Natural killer cell treated with Interleukin-12 subunit alpha and Interleukin-12 subunit beta and Interleukin-15 and Interleukin-18, amount 100 ng/mL, for 72 hours (primary cell): ENCODE results near the gene DDX24. TPM values are rescaled to one million over a fixed set of nuclear protein-coding genes. Genes with fewer than 3 reads are reported as not detected.

ENCODE experiments used
- ATAC-seq, 2 donors: fragments of 150-1000 bp; cut with Tn5 transposase in 1 of 2; sonication (Bioruptor Pico), chemical (Tn5 transposase) in 1 of 2; 2 replicates each; pipeline ENCODE4 v1.10.0; 2021
- DNase-seq: peaks from one replicate; pipeline ENCODE4 v3.0.0; 2022; ENCODE audit warnings: low spot score
- H3K27ac Mint-ChIP-seq, 2 donors: 1 replicate in 1 of 2; 2 replicates in 1 of 2; pipeline ENCODE4 v1.8.0; 2022; ENCODE audit warnings: mixed read lengths in 2 of 2, mild to moderate bottlenecking in 1 of 2, moderate library complexity in 1 of 2
- H3K27me3 Mint-ChIP-seq, 2 donors: 1 replicate in 1 of 2; 2 replicates in 1 of 2; pipeline ENCODE4 v1.8.0; 2022; ENCODE audit warnings: mixed read lengths in 2 of 2
- H3K36me3 Mint-ChIP-seq: one replicate; pipeline ENCODE4 v1.8.0; 2022; ENCODE audit warnings: mixed read lengths
- H3K4me1 Mint-ChIP-seq, 2 donors: 1 replicate in 1 of 2; 2 replicates in 1 of 2; pipeline ENCODE4 v1.8.0; 2022; ENCODE audit warnings: low read depth in 2 of 2, mixed read lengths in 2 of 2, mild to moderate bottlenecking in 1 of 2
- H3K4me3 Mint-ChIP-seq: one replicate; pipeline ENCODE4 v1.8.0; 2022; ENCODE audit warnings: mixed read lengths
- H3K9me3 Mint-ChIP-seq: 2 replicates; pipeline ENCODE4 v1.8.0; 2022; ENCODE audit warnings: mixed read lengths
- total RNA-seq, 2 donors: library from RNA; stranded (reverse); gene quantifications; one replicate each; pipeline ENCODE4 v1.2.3, GENCODE V29; 2022

The DDX24 gene
- total RNA-seq, 2 donors from 2014 or later = 168 to 241 TPM

GRCh38 chr14:94056579-94057308 lies 24.3 kb downstream of the DDX24 start:
- Mint-ChIP-seq H3K4me1 (peaks cover 46 to 49% of the 10 kb centered on the region in 2 donors), H3K9me3 (no peaks in the 10 kb centered on the region), H3K36me3 (peaks cover 34% of the 10 kb centered on the region), H3K27me3 (no peaks in the 10 kb centered on the region), H3K27ac (peak overlapping the region; percentile 32 to 55), H3K4me3 (peak overlapping the region; percentile 47)
- ATAC-seq = peak; percentile 77 to 81
- DNase-seq = peak; percentile 70

GRCh38 chr14:94054936-94055335 lies 26.1 kb downstream of the DDX24 start:
- no peak overlapping the region for H3K4me3 Mint-ChIP-seq
- H3K27ac Mint-ChIP-seq = peak overlapping the region in 1 of 2 donors; percentile 55
- H3K36me3 Mint-ChIP-seq = peaks cover 40% of the 10 kb centered on the region
- ATAC-seq (no peak), DNase-seq (no peak)
- H3K27me3 Mint-ChIP-seq = no peaks in the 10 kb centered on the region
- peaks cover 49% of the 10 kb centered on the region in 2 donors for H3K4me1 Mint-ChIP-seq
- no peaks in the 10 kb centered on the region for H3K9me3 Mint-ChIP-seq

- no peaks in the 10 kb centered on the region for H3K9me3 Mint-ChIP-seq
- peaks cover 49 to 51% of the 10 kb centered on the region in 2 donors for H3K4me1 Mint-ChIP-seq
- peaks cover 41% of the 10 kb centered on the region for H3K36me3 Mint-ChIP-seq
- no peak overlapping the region for H3K4me3 Mint-ChIP-seq
- ATAC-seq (no peak), DNase-seq (no peak)
- H3K27ac Mint-ChIP-seq = no peak overlapping the region
- no peaks in the 10 kb centered on the region for H3K27me3 Mint-ChIP-seq
Observed at GRCh38 chr14:94054401-94054800, 26.6 kb downstream of the DDX24 start.

GRCh38 chr14:94052662-94053061 lies 28.3 kb downstream of the DDX24 start:
- DNase-seq = no peak
- Mint-ChIP-seq H3K9me3 (no peaks in the 10 kb centered on the region), H3K4me3 (no peak overlapping the region), H3K27ac (peak overlapping the region in 1 of 2 donors; percentile 4), H3K27me3 (no peaks in the 10 kb centered on the region), H3K36me3 (peaks cover 34% of the 10 kb centered on the region), H3K4me1 (peaks cover 36 to 40% of the 10 kb centered on the region in 2 donors)
- ATAC-seq = no peak

- H3K4me1 Mint-ChIP-seq = peaks cover 32 to 36% of the 10 kb centered on the region in 2 donors
- peak overlapping the region in 1 of 2 donors; percentile 4 for H3K27ac Mint-ChIP-seq
- H3K9me3 Mint-ChIP-seq = no peaks in the 10 kb centered on the region
- ATAC-seq (no peak), DNase-seq (no peak)
- no peak overlapping the region for H3K4me3 Mint-ChIP-seq
- H3K36me3 Mint-ChIP-seq = peaks cover 34% of the 10 kb centered on the region
- no peaks in the 10 kb centered on the region for H3K27me3 Mint-ChIP-seq
Observed at GRCh38 chr14:94052199-94052598, 28.8 kb downstream of the DDX24 start.

GRCh38 chr14:94051779-94052178 lies 29.2 kb downstream of the DDX24 start:
- no peaks in the 10 kb centered on the region for H3K9me3 Mint-ChIP-seq
- ATAC-seq (no peak), DNase-seq (peak; percentile 6)
- H3K4me1 Mint-ChIP-seq = peaks cover 28 to 32% of the 10 kb centered on the region in 2 donors
- no peak overlapping the region for H3K4me3 Mint-ChIP-seq
- H3K27me3 Mint-ChIP-seq = no peaks in the 10 kb centered on the region
- H3K36me3 Mint-ChIP-seq = peaks cover 34% of the 10 kb centered on the region
- peak overlapping the region in 1 of 2 donors; percentile 4 for H3K27ac Mint-ChIP-seq

GRCh38 chr14:94051115-94051514 lies 29.9 kb downstream of the DDX24 start:
- Mint-ChIP-seq H3K27me3 (no peaks in the 10 kb centered on the region), H3K4me3 (no peak overlapping the region), H3K4me1 (peaks cover 21 to 25% of the 10 kb centered on the region in 2 donors), H3K36me3 (peaks cover 34% of the 10 kb centered on the region), H3K9me3 (no peaks in the 10 kb centered on the region), H3K27ac (peak overlapping the region in 1 of 2 donors; percentile 31)
- DNase-seq = no peak
- ATAC-seq = no peak

- no peaks in the 10 kb centered on the region for H3K9me3 Mint-ChIP-seq
- H3K4me3 Mint-ChIP-seq = no peak overlapping the region
- peaks cover 27% of the 10 kb centered on the region for H3K36me3 Mint-ChIP-seq
- H3K4me1 Mint-ChIP-seq = peaks cover 13 to 18% of the 10 kb centered on the region in 2 donors
- ATAC-seq (no peak), DNase-seq (peak; percentile 35)
- peak overlapping the region in 1 of 2 donors; percentile 31 for H3K27ac Mint-ChIP-seq
- no peaks in the 10 kb centered on the region for H3K27me3 Mint-ChIP-seq
Observed at GRCh38 chr14:94050231-94050880, 30.6 kb downstream of the DDX24 start.

- H3K4me3 Mint-ChIP-seq = no peak overlapping the region
- DNase-seq (no peak), ATAC-seq (no peak)
- H3K27me3 Mint-ChIP-seq = no peaks in the 10 kb centered on the region
- H3K27ac Mint-ChIP-seq = no peak overlapping the region
- H3K36me3 Mint-ChIP-seq = peaks cover 23% of the 10 kb centered on the region
- no peaks in the 10 kb centered on the region for H3K9me3 Mint-ChIP-seq
- peaks cover 6 to 13% of the 10 kb centered on the region in 2 donors for H3K4me1 Mint-ChIP-seq
Observed at GRCh38 chr14:94049625-94050023, 31.4 kb downstream of the DDX24 start.

- H3K36me3 Mint-ChIP-seq = peaks cover 16% of the 10 kb centered on the region
- H3K27ac Mint-ChIP-seq = no peak overlapping the region
Observed at GRCh38 chr14:94048691-94049624, 32.0 kb downstream of the DDX24 start.

GRCh38 chr14:94047581-94047980 lies 33.4 kb downstream of the DDX24 start:
- Mint-ChIP-seq H3K27ac (no peak overlapping the region), H3K4me1 (peaks cover 0 to 13% of the 10 kb centered on the region in 2 donors), H3K9me3 (no peaks in the 10 kb centered on the region), H3K27me3 (no peaks in the 10 kb centered on the region), H3K36me3 (peaks cover 14% of the 10 kb centered on the region), H3K4me3 (no peak overlapping the region)
- DNase-seq (peak; percentile 41), ATAC-seq (no peak)

More at GRCh38 chr14:94048691-94049624, 32.0 kb downstream of the DDX24 start:
- Mint-ChIP-seq H3K4me3 (no peak overlapping the region), H3K9me3 (no peaks in the 10 kb centered on the region), H3K4me1 (peaks cover 0 to 13% of the 10 kb centered on the region in 2 donors), H3K27me3 (no peaks in the 10 kb centered on the region)
- no peak for ATAC-seq
- peak; percentile 2 for DNase-seq

GRCh38 chr14:94046696-94047250 lies 34.2 kb downstream of the DDX24 start:
- no peak overlapping the region for H3K27ac Mint-ChIP-seq
- no peaks in the 10 kb centered on the region for H3K27me3 Mint-ChIP-seq
- H3K4me3 Mint-ChIP-seq = no peak overlapping the region
- peaks cover 14% of the 10 kb centered on the region for H3K36me3 Mint-ChIP-seq
- ATAC-seq (no peak), DNase-seq (peak; percentile 40)
- H3K4me1 Mint-ChIP-seq = peaks cover 0 to 10% of the 10 kb centered on the region in 2 donors
- H3K9me3 Mint-ChIP-seq = no peaks in the 10 kb centered on the region
